DMS114 treated with DMSO at 0.1 percent for 48 hours (cell line): Measurements from ENCODE around the gene PARVA.

Source experiments
- DNase-seq: peaks from one replicate; lab custom pipeline; 2025; ENCODE audit not compliant: unreplicated experiment; lab: John Stamatoyannopoulos, UW

PARVA gene

GRCh38 chr11:12376259-12377081 lies 901 bp upstream of the PARVA start:
- DNase-seq: no peak

GRCh38 chr11:12377824-12378593 lies 638 bp downstream of the PARVA start:
- DNase-seq: peak; percentile 31

GRCh38 chr11:12380565-12381325 lies 3.4 kb downstream of the PARVA start:
- no peak for DNase-seq

GRCh38 chr11:12381875-12382274 lies 4.5 kb downstream of the PARVA start:
- DNase-seq: no peak

- DNase-seq: no peak
Measured at GRCh38 chr11:12382451-12382850, 5.1 kb downstream of the PARVA start.

- no peak for DNase-seq
Measured at GRCh38 chr11:12386309-12386708, 8.9 kb downstream of the PARVA start.

GRCh38 chr11:12386745-12387144 lies 9.4 kb downstream of the PARVA start:
- no peak for DNase-seq

- no peak for DNase-seq
Measured at GRCh38 chr11:12388173-12388572, 10.8 kb downstream of the PARVA start.

GRCh38 chr11:12388939-12389670 lies 11.7 kb downstream of the PARVA start:
- DNase-seq: no peak

GRCh38 chr11:12389676-12390657 lies 12.6 kb downstream of the PARVA start:
- DNase-seq: no peak

GRCh38 chr11:12390687-12391110 lies 13.3 kb downstream of the PARVA start:
- no peak for DNase-seq

- no peak for DNase-seq
Measured at GRCh38 chr11:12392672-12393071, 15.3 kb downstream of the PARVA start.

GRCh38 chr11:12393691-12394090 lies 16.3 kb downstream of the PARVA start:
- no peak for DNase-seq

GRCh38 chr11:12394601-12395000 lies 17.2 kb downstream of the PARVA start:
- DNase-seq: no peak

- no peak for DNase-seq
Measured at GRCh38 chr11:12395333-12395732, 18.0 kb downstream of the PARVA start.

GRCh38 chr11:12397931-12398334 lies 20.6 kb downstream of the PARVA start:
- DNase-seq: no peak

GRCh38 chr11:12399355-12399754 lies 22.0 kb downstream of the PARVA start:
- DNase-seq: no peak

- DNase-seq: no peak
Measured at GRCh38 chr11:12402025-12402424, 24.7 kb downstream of the PARVA start.

GRCh38 chr11:12402691-12403120 lies 25.3 kb downstream of the PARVA start:
- DNase-seq: no peak
